Kidney capillary endothelial cell (primary cell): ENCODE measurements around the gene TTPAL.
"Not testable (repeated sequence)": the region's sequence is repeated elsewhere in the genome, so short reads cannot be mapped to it uniquely, and the experiment has no call there.

Experiments used
- DNase-seq: peaks from one replicate; pipeline ENCODE4 v3.0.0-alpha.2; 2018; ENCODE audit warnings: low spot score

The TTPAL gene

DNA sequence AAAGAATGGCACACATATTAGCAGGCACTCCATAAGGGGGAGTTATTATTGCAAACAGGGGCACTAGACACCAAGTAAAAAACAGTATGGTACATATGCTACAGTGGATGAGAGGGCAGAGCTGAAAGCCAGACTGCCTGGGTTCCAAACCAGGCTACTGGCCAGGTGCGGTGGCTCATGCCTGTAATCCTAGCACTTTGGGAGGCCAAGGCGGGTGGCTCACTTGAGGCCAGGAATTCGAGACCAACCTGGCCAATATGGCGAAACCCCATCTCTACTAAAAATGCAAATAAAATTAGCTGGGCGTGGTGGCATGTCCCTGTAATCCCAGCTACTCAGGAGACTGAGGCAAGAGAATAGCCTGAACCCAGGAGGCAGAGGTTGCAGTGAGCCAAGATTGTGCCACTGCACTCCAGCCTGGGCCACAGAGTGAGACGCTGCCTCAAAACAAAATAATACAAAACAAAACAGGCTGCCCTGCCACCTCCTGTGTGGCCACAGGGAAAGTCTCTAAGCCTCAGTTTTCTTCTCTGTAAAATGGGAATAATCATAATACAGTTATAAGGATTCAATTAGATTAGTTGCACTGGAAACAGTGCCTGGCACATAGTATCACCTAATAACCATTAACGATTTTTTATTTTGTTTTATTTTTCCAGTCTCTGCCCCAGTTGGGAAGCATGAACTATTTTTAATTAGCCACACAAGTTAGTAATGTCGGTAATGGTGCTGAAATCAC is 7.5 kb upstream of the TTPAL start:
- DNase-seq = no peak

GRCh38 chr20:44470327-44470726 is 5.3 kb upstream of the TTPAL start:
- DNase-seq = no peak

DNA sequence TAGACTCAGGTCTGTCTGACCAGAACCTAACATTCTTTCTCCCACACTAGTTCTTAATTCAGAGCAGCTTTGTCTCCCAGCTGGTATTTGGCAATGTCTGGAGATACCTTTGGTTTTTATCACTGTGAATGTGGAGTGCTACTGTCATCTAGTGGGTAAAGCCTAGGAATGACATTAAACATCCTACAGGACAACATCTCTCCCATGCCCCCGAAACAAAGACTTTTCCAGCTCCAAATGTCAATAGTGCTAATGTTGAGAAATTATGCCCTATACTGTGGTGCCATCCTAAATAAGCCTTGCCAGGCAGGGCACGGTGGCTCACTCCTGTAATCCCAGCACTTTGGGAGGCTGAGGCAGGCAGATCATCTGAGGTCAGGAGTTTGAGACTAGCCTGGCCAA is 4.2 kb upstream of the TTPAL start:
- DNase-seq = no peak

- not testable (repeated sequence) for DNase-seq
These were observed 3.4 kb upstream of the TTPAL start for GRCh38 chr20:44472283-44472682.

GRCh38 chr20:44475372-44475693 is 341 bp upstream of the TTPAL start:
- no peak for DNase-seq

GRCh38 chr20:44477151-44477550 is 1.5 kb downstream of the TTPAL start:
- no peak for DNase-seq

- no peak for DNase-seq
These were observed 2.5 kb downstream of the TTPAL start for GRCh38 chr20:44478206-44478605.

- no peak for DNase-seq
These were observed 4.0 kb downstream of the TTPAL start for GRCh38 chr20:44479643-44480042.

- DNase-seq = no peak
These were observed 4.4 kb downstream of the TTPAL start for GRCh38 chr20:44480097-44480496.

GRCh38 chr20:44481719-44482416 is 6.2 kb downstream of the TTPAL start:
- DNase-seq = no peak

- no peak for DNase-seq
These were observed 7.4 kb downstream of the TTPAL start for GRCh38 chr20:44483112-44483511.

- no peak for DNase-seq
These were observed 9.6 kb downstream of the TTPAL start for GRCh38 chr20:44485078-44485829.

- DNase-seq = no peak
These were observed 10.1 kb downstream of the TTPAL start for GRCh38 chr20:44485830-44486198.

- DNase-seq = no peak
These were observed 12.9 kb downstream of the TTPAL start for GRCh38 chr20:44488551-44488950.

GRCh38 chr20:44489223-44489622 is 13.5 kb downstream of the TTPAL start:
- no peak for DNase-seq

DNA sequence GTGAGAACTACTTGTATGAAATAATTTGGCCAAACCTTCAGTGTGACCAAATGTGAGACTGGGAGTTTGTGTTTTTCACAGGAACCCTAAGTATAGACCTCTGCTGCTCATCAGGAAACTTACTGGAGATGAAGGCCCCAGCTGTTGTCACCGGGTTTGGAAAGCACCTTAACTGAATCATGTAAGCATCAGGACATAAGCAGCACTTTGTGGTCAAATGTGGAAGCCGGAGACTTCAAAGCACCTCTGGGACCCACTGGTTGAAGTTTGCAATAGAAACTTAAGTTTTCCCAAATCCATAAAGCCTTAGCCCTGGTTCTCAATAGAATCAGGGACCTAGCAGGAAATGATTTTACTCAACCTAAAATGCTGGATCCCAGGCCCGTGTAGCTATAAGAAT is 14.3 kb downstream of the TTPAL start:
- DNase-seq = no peak

- DNase-seq = no peak
These were observed 16.1 kb downstream of the TTPAL start for GRCh38 chr20:44491635-44492395.

- DNase-seq = no peak
These were observed 18.6 kb downstream of the TTPAL start for GRCh38 chr20:44494266-44494665.

DNA sequence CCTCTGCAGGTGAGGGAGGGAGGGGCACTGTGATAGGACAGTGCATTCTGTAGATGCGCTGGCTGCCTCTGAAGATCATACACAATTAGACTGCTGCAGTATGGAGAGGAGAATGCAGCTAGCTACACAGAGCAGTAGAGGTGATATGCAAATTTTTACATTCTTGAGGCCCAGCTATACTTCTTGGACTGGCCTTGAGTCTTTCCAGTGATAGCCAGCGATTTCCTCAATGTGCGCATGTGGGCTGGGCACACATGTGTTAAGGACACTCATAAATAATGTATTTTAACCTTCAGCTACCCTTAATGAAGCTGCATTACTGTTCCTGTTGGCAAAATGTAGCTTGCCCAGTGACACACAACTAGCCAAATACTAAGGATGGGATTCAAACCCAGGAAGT is 19.0 kb downstream of the TTPAL start:
- no peak for DNase-seq

- DNase-seq = no peak
These were observed 19.6 kb downstream of the TTPAL start for GRCh38 chr20:44495257-44495656.

DNA sequence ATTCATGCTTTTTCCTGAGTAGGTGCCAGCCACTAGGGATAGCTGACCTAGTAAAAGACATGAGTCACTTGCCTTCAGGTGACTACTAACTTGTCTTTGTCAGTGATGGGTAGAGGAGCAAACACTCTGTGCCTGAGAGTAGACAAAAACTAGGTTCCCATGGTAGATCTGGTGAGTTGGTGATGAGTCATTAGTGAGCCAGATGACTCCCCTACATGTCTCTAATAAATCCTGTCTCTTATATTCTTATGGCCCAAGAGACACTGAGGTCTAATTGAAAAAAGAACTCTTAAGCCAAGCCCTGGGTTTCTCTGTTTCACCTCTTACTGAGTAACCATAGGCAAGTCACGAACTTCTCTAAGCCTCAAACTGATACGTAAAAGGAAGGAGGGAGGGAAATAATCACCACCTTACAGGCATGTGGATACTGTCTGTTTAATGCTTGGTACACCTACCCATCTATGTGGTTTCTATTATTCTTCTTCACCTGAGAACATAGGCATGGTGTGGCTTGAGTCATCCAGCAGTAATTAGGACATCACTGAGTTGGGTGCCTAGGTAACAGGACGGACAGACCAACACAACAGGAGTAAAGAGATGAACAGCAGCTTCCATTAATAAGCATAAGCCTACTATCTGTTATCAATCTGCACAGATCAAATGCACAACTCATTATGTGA is 20.3 kb downstream of the TTPAL start:
- peak; percentile 65 for DNase-seq

- no peak for DNase-seq
These were observed 21.3 kb downstream of the TTPAL start for GRCh38 chr20:44496976-44497375.
